Ureter (tissue), 1 donor: ENCODE measurements around the gene MET. TPM values are rescaled to one million over a fixed set of nuclear protein-coding genes. Genes with fewer than 3 reads are reported as not detected.

Experiments
- total RNA-seq: library from RNA; stranded (reverse); gene quantifications from one replicate; pipeline ENCODE4 v1.2.4, GENCODE V29; 2023
- donor health status: DM: yes; HTN: yes; CAD: no.

The MET gene
- total RNA-seq, 1 donor from 2014 or later = 54.1 TPM

Other genes starting within 250 kb of the MET start
- gene CAV2, start 172.5 kb upstream of the MET start, total RNA-seq = 64.4 TPM
- 127 TPM for gene CAV1, start 147.2 kb upstream of the MET start, total RNA-seq
- 208 TPM for gene CAPZA2, start 190.4 kb downstream of the MET start, total RNA-seq